Neural cell (in vitro differentiated cells): ENCODE measurements around the gene ACYP2. TPM values are rescaled to one million over a fixed set of nuclear protein-coding genes. Genes with fewer than 3 reads are reported as not detected.

Source experiments
- H2AFZ ChIP-seq: fragments of 200-600, 300-800 bp; sonication (generic), shearing (Covaris generic); 2 replicates; pipeline ENCODE4 v1.6.0; 2014; ENCODE audit warnings: low read depth, mild to moderate bottlenecking, antibody characterized with exemption, low read length, moderate library complexity
- H3F3A ChIP-seq: fragments of 200-600 bp; shearing (Covaris generic); 2 replicates; pipeline ENCODE4 v1.6.1; 2016; ENCODE audit warnings: mild to moderate bottlenecking, moderate library complexity, mixed read lengths, antibody characterized with exemption, low read length; ENCODE audit not compliant: insufficient read depth, poor library complexity, severe bottlenecking
- H3K27ac ChIP-seq: fragments of 200-600, 300-800 bp; sonication (generic), shearing (Covaris generic); 2 replicates; pipeline ENCODE4 v1.5.1; 2014; ENCODE audit warnings: mild to moderate bottlenecking, low read length, moderate library complexity
- H3K27me3 ChIP-seq: fragments of 300-800, 200-600 bp; sonication (generic), shearing (Covaris generic); 2 replicates; pipeline ENCODE4 v1.6.0; 2014; ENCODE audit warnings: mild to moderate bottlenecking, low read depth, low read length, moderate library complexity; ENCODE audit not compliant: insufficient read depth
- H3K36me3 ChIP-seq: fragments of 300-800, 200-600 bp; sonication (generic), shearing (Covaris generic); 2 replicates; pipeline ENCODE4 v1.5.1; 2014; ENCODE audit warnings: mild to moderate bottlenecking, antibody characterized with exemption, low read length, moderate library complexity; ENCODE audit not compliant: insufficient read depth
- H3K4me2 ChIP-seq: fragments of 300-800, 200-600 bp; sonication (generic), shearing (Covaris generic); 2 replicates; pipeline ENCODE4 v1.6.0; 2014; ENCODE audit warnings: mild to moderate bottlenecking, low read length
- H3K4me3 ChIP-seq: fragments of 300-800, 200-600 bp; sonication (generic), shearing (Covaris generic); 2 replicates; pipeline ENCODE4 v1.5.1; 2014; ENCODE audit warnings: mild to moderate bottlenecking, low read length, moderate library complexity
- H3K79me2 ChIP-seq: fragments of 200-600 bp; shearing (Covaris generic); replicated peaks from 2 replicates; pipeline ENCODE4 v1.6.0; 2014; ENCODE audit warnings: mild to moderate bottlenecking, low read length, moderate library complexity; ENCODE audit not compliant: insufficient read depth
- H3K9ac ChIP-seq: fragments of 300-800, 200-600 bp; sonication (generic), shearing (Covaris generic); 2 replicates; pipeline ENCODE4 v1.6.1; 2016; ENCODE audit warnings: mild to moderate bottlenecking, low read length, mixed read lengths
- H3K9me2 ChIP-seq: fragments of 200-600 bp; shearing (Covaris generic); 2 replicates; pipeline ENCODE4 v1.6.1; 2016; ENCODE audit warnings: mild to moderate bottlenecking, low read length, mixed read lengths; ENCODE audit not compliant: insufficient read depth
- H3K9me3 ChIP-seq: fragments of 200-600, 300-800 bp; sonication (generic), shearing (Covaris generic); 2 replicates; pipeline ENCODE4 v1.6.1; 2016; ENCODE audit warnings: mild to moderate bottlenecking, mixed run types, low read length, moderate library complexity, mixed read lengths
- H4K20me1 ChIP-seq: fragments of 200-600 bp; shearing (Covaris generic); 2 replicates; pipeline ENCODE4 v1.6.1; 2016; ENCODE audit warnings: mild to moderate bottlenecking, mixed run types; ENCODE audit not compliant: insufficient read depth
- EP300 ChIP-seq: fragments of 450-650 bp; conservative IDR thresholded peaks from 2 replicates; pipeline ENCODE4 v1.6.1; 2014; ENCODE audit warnings: antibody characterized with exemption, mild to moderate bottlenecking, moderate library complexity; ENCODE audit not compliant: poor library complexity, severe bottlenecking
- EZH2 ChIP-seq: fragments of 200-600, 300-800 bp; shearing (Covaris generic), sonication (generic); IDR thresholded peaks from 2 replicates; pipeline ENCODE4 v1.6.1; 2014; ENCODE audit warnings: antibody characterized with exemption, low read length, borderline replicate concordance, mild to moderate bottlenecking; ENCODE audit not compliant: insufficient read depth, poor library complexity, severe bottlenecking
- MXI1 ChIP-seq: fragments of 450-650 bp; conservative IDR thresholded peaks from 2 replicates; pipeline ENCODE4 v1.6.1; 2014; ENCODE audit warnings: antibody characterized with exemption, mild to moderate bottlenecking; ENCODE audit not compliant: poor library complexity, severe bottlenecking
- POLR2AphosphoS5 ChIP-seq: IDR thresholded peaks from 2 replicates; pipeline ENCODE4 v1.6.1; 2012
- RAD21 ChIP-seq: fragments of 450-650 bp; conservative IDR thresholded peaks from 2 replicates; pipeline ENCODE4 v1.6.1; 2014; ENCODE audit warnings: antibody characterized with exemption, mild to moderate bottlenecking, moderate library complexity
- SMC3 ChIP-seq: fragments of 450-650 bp; conservative IDR thresholded peaks from 2 replicates; pipeline ENCODE4 v1.6.1; 2014; ENCODE audit warnings: antibody characterized with exemption, mild to moderate bottlenecking, moderate library complexity; ENCODE audit not compliant: poor library complexity
- TAF1 ChIP-seq: IDR thresholded peaks from 2 replicates; pipeline ENCODE4 v1.6.1; 2012; ENCODE audit warnings: low read depth
- polyA plus RNA-seq: library from polyadenylated mRNA; depleted of rRNA; stranded (reverse); fragments of >200 nt; gene quantifications from 2 replicates; pipeline ENCODE4 v1.2.3, GENCODE V29; 2014
- TF ChIP-seq, protein P1 (sequence below): IDR thresholded peaks from 2 replicates; pipeline ENCODE4 v1.6.1; 2012; ENCODE audit warnings: borderline replicate concordance
- TF ChIP-seq, protein P2 (sequence below): fragments of 450-650 bp; IDR thresholded peaks from 2 replicates; pipeline ENCODE4 v1.5.1; 2014; ENCODE audit warnings: antibody characterized with exemption, mild to moderate bottlenecking, moderate library complexity; ENCODE audit not compliant: poor library complexity, severe bottlenecking

Gene ACYP2
- polyA plus RNA-seq, 1 donor from 2014 or later: 48.2 TPM

GRCh38 chr2:54275541-54275940 lies 160.1 kb downstream of the ACYP2 start:
- no peaks in the 10 kb centered on the region for H3K79me2 ChIP-seq
- no peak overlapping the region for H3K4me3 ChIP-seq
- H3K27ac ChIP-seq: no peak overlapping the region
- no peak overlapping the region for H3K4me2 ChIP-seq
- H3K9me3 ChIP-seq: no peaks in the 10 kb centered on the region
- H4K20me1 ChIP-seq: no peaks in the 10 kb centered on the region
- H3F3A ChIP-seq: no peaks in the 10 kb centered on the region
- no peak overlapping the region for H3K9ac ChIP-seq
- peak overlapping the region; percentile 5 for H2AFZ ChIP-seq
- H3K27me3 ChIP-seq: no peaks in the 10 kb centered on the region
- TF ChIP-seq POLR2AphosphoS5: no peak
- TF ChIP-seq, protein P1, sequence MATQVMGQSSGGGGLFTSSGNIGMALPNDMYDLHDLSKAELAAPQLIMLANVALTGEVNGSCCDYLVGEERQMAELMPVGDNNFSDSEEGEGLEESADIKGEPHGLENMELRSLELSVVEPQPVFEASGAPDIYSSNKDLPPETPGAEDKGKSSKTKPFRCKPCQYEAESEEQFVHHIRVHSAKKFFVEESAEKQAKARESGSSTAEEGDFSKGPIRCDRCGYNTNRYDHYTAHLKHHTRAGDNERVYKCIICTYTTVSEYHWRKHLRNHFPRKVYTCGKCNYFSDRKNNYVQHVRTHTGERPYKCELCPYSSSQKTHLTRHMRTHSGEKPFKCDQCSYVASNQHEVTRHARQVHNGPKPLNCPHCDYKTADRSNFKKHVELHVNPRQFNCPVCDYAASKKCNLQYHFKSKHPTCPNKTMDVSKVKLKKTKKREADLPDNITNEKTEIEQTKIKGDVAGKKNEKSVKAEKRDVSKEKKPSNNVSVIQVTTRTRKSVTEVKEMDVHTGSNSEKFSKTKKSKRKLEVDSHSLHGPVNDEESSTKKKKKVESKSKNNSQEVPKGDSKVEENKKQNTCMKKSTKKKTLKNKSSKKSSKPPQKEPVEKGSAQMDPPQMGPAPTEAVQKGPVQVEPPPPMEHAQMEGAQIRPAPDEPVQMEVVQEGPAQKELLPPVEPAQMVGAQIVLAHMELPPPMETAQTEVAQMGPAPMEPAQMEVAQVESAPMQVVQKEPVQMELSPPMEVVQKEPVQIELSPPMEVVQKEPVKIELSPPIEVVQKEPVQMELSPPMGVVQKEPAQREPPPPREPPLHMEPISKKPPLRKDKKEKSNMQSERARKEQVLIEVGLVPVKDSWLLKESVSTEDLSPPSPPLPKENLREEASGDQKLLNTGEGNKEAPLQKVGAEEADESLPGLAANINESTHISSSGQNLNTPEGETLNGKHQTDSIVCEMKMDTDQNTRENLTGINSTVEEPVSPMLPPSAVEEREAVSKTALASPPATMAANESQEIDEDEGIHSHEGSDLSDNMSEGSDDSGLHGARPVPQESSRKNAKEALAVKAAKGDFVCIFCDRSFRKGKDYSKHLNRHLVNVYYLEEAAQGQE: peak; percentile 27
- H3K9me2 ChIP-seq: no peaks in the 10 kb centered on the region
- H3K36me3 ChIP-seq: no peaks in the 10 kb centered on the region

DNA sequence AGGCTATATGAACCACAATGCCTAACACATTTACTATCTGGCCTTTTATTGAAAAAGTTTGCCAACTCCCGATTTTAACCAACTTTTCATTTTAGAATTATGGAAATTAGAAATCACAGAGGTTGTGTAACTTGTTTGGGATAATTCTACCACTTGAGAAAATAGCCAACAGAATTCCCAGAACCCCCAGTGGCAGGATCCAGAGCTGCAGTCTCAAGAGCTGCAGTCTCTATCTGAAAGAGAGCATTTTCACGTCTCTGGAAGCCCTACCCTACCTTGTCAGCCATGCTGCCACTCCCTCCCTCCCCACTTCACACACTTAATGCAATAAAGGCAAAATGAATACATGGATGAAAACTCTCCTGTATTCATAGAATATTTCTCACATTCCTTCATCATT lies 164.0 kb downstream of the ACYP2 start:
- Histone ChIP-seq H3K36me3 (no peaks in the 10 kb centered on the region), H3K79me2 (no peaks in the 10 kb centered on the region), H3K9me2 (no peaks in the 10 kb centered on the region), H4K20me1 (no peaks in the 10 kb centered on the region), H3K9me3 (no peaks in the 10 kb centered on the region), H3K27ac (no peak overlapping the region), H3F3A (no peaks in the 10 kb centered on the region), H2AFZ (no peak overlapping the region), H3K4me2 (no peak overlapping the region), H3K4me3 (no peak overlapping the region), H3K27me3 (no peaks in the 10 kb centered on the region), H3K9ac (no peak overlapping the region)
- TF ChIP-seq TAF1: no peak
- no peak for TF ChIP-seq POLR2AphosphoS5
- TF ChIP-seq, protein P1: no peak

DNA sequence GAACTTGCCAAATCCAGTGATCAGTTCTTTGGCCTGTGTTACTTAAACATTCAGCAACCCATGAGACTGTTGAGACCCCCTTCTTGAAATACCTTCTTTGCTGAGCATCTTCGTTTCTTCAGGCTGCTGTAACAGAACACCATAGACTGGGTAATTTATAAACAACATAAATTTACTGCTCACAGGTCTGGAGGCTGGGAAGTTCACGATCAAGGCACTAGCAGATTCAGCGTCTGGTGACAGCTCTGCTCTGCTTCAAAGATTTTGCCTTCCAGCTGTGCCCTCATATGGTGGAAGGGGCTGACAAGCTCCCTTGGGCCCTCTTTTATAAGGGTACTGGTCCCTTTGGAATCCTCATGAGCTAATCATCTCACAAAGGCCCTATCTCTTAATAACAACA lies 169.4 kb downstream of the ACYP2 start:
- Histone ChIP-seq H2AFZ (no peak overlapping the region), H3K36me3 (no peaks in the 10 kb centered on the region), H4K20me1 (no peaks in the 10 kb centered on the region), H3K4me3 (no peak overlapping the region), H3K9me2 (no peaks in the 10 kb centered on the region), H3K27me3 (no peaks in the 10 kb centered on the region), H3K27ac (no peak overlapping the region), H3K79me2 (no peaks in the 10 kb centered on the region), H3K4me2 (no peak overlapping the region), H3K9ac (no peak overlapping the region), H3K9me3 (no peaks in the 10 kb centered on the region), H3F3A (no peaks in the 10 kb centered on the region)
- TF ChIP-seq TAF1 (no peak), SMC3 (no peak), EP300 (no peak), MXI1 (no peak), EZH2 (no peak), RAD21 (no peak), POLR2AphosphoS5 (no peak)
- TF ChIP-seq, protein P1: no peak
- TF ChIP-seq, protein P2, sequence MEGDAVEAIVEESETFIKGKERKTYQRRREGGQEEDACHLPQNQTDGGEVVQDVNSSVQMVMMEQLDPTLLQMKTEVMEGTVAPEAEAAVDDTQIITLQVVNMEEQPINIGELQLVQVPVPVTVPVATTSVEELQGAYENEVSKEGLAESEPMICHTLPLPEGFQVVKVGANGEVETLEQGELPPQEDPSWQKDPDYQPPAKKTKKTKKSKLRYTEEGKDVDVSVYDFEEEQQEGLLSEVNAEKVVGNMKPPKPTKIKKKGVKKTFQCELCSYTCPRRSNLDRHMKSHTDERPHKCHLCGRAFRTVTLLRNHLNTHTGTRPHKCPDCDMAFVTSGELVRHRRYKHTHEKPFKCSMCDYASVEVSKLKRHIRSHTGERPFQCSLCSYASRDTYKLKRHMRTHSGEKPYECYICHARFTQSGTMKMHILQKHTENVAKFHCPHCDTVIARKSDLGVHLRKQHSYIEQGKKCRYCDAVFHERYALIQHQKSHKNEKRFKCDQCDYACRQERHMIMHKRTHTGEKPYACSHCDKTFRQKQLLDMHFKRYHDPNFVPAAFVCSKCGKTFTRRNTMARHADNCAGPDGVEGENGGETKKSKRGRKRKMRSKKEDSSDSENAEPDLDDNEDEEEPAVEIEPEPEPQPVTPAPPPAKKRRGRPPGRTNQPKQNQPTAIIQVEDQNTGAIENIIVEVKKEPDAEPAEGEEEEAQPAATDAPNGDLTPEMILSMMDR: no peak
